HG02588 (cell line): ENCODE results near the gene GIPC2.
A peak's percentile ranks its signal among the peaks of the same experiment; 100 is the strongest.

ENCODE experiments used
- ATAC-seq: cut with Tn5 transposase; IDR thresholded peaks from one replicate; pipeline ENCODE4 v1.9.1; 2021; ENCODE audit warnings: mild to moderate bottlenecking, moderate library complexity; ENCODE audit not compliant: unreplicated experiment

Gene GIPC2

DNA sequence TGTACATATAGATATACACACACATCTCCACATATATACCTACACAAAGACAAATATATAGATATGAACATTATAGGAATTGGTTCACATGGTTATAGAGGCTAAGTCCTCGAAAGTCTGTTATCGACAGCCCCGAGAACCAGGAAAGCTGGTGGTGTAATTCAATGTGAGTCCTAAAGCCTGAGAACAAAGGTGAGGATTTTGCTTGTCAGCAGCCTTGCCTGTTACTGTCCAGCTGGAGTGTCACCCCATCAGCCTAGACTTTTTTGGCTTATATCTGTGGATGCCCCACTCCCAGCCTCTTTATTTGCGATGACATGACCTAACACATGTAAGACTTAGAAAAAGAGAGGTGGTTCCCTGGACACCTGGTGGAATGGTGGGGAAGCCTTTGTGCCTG lies 97.0 kb downstream of the GIPC2 start:
- ATAC-seq: no peak

- peak; percentile 63 for ATAC-seq
Measured at GRCh38 chr1:78143152-78143551, 97.4 kb downstream of the GIPC2 start.

- ATAC-seq: no peak
Measured at GRCh38 chr1:78143673-78144072, 97.9 kb downstream of the GIPC2 start.

DNA sequence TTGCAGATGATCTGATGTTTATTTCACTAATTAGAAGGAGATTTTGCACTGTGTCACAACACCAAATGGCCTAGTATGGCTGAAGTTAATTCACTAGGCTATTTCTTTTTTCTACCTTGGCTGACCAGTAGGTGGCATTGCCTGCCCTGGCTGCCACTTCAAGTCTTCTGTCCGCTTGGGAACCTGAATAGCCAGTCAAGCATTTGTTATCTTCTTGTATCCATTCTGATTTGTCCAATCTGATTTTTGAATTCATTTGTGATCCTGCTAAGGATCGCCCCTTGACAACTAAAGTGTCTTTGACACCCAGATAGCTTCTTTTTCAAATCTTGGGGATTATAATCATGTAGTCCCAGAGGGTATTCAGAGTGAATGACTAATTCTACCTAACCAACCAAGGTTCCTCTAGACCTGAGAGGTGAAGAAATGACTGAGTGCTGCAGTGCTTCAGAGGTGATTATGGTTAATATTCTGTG lies 99.4 kb downstream of the GIPC2 start:
- ATAC-seq: peak; percentile 73

- ATAC-seq: no peak
Measured at GRCh38 chr1:78146205-78146771, 100.5 kb downstream of the GIPC2 start.

- ATAC-seq: no peak
Measured at GRCh38 chr1:78147031-78147430, 101.3 kb downstream of the GIPC2 start.

GRCh38 chr1:78153092-78153736 lies 107.4 kb downstream of the GIPC2 start:
- ATAC-seq: no peak

DNA sequence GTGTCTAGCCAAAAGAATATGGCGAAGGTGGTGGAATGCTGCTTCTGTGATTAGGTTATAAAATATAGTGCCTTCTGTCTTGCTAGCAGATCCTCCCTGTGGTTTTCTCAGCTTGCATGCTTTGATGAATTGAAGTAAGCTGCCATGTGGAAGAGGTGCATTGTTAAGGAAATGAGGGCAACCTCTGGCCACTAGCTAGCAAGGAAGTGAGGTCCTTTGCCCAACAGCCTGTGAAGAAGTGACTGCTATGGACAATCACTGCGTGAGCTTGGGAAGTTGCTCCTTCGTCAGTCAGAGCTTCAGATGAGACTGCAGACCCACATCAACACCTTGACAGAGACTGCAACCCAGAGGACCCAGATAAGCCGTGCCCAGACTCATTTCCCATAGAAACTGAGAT lies 109.4 kb downstream of the GIPC2 start:
- ATAC-seq: no peak

GRCh38 chr1:78156805-78157521 lies 111.2 kb downstream of the GIPC2 start:
- ATAC-seq: no peak

GRCh38 chr1:78165816-78166215 lies 120.0 kb downstream of the GIPC2 start:
- no peak for ATAC-seq

- ATAC-seq: no peak
Measured at GRCh38 chr1:78168306-78168705, 122.5 kb downstream of the GIPC2 start.

- ATAC-seq: no peak
Measured at GRCh38 chr1:78170859-78171258, 125.1 kb downstream of the GIPC2 start.

- ATAC-seq: no peak
Measured at GRCh38 chr1:78171736-78172590, 126.2 kb downstream of the GIPC2 start.

DNA sequence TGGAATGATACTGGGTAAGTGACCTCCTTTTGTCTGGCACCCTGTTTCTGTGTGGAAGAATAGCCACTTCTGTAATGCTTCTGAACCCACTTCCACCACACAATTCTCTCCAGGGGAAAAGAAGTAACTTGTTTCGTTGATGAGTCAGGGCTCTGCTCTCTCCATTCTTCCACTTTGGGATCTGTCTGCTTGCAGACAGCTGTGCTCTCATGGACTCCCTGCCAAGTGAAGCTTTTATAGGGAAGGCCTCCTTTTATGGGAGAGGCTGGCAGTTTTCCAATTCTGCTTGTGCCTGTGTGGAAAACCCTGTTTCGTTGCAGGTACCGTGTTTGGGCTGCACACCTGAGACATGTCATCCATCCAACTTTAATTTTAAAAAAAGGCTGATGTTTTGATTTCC lies 130.7 kb downstream of the GIPC2 start:
- no peak for ATAC-seq

- ATAC-seq: no peak
Measured at GRCh38 chr1:78177708-78178270, 132.0 kb downstream of the GIPC2 start.

GRCh38 chr1:78178816-78179215 lies 133.1 kb downstream of the GIPC2 start:
- ATAC-seq: no peak

DNA sequence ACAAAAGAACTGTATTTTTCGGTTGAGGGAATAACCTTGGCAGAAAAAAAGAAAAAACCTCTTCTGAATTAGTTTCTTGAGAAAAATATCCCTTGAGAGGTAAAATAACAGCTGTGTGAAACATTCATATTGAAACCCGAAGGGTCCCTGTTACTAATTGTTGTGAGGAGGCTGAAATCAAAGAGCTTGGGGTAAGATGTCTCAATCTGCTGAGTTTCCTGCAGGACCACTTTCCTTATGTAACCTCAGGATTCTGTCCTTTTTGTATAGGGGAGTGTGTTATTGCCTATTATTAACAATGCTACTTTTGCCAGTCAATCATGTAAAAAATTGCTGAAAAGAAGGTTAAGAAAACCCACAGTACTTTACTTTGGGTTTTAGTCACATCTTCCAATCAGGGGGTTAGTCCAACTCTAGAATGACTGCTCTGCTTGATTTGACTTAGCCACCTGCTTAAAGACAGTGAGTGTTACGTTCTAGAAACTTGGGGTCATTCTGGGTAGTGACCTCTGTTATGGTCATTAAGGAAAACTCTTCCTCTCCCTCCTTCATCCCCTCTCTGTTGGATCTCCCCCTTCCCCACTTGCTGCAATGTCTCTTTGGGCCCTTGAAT lies 138.8 kb downstream of the GIPC2 start:
- ATAC-seq: no peak
